Measurements from ENCODE around the gene SRGN.

SRGN gene

DNA sequence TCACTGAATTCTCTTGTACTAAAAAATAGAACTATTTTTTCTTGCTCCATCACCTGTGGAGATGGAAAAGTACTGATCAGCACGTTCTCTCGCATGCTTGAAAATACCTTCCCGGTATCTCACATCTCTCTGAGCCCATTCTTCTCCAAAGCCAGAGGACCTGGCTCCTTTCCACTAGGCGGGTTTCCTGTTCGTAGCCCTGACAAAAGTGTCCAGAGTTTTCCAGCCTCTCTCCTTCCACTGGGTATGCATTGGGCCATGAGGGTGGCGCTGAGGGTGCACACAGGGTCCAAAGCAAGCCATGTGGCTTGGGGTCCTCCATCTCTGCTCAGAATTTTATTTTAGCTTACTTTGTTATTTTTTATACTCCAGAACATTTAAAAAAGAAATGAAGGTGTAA is 16.3 kb upstream of the SRGN start:
- ATAC-seq: no peak
- no peak overlapping the region for H3K27ac Mint-ChIP-seq
- H3K27me3 Mint-ChIP-seq: no peaks in the 10 kb centered on the region
- no peaks in the 10 kb centered on the region for H3K9me3 Mint-ChIP-seq
- no peak for DNase-seq
- peaks cover 18% of the 10 kb centered on the region for H3K4me1 Mint-ChIP-seq
- no peak overlapping the region for H3K4me3 Mint-ChIP-seq

DNA sequence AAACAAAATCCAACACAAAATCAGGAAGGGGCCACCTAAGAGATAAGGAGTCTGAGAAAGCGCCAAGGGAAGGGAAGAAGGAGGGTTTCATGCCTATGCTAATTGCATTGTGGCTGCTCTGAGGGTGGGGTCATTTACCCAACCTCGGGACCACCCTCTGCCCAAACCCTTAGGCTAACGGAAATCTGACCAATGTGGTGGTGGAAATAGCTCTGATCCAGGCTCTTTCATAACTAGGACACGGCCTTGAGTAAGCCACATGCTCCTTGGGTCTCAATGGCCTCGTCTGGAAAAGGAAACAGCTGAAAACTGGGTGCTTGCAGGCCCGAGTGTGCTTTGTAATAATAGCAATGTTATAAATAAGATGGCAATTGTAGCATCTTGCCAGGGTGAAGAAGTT is 14.9 kb upstream of the SRGN start:
- Mint-ChIP-seq H3K27ac (no peak overlapping the region), H3K4me3 (no peak overlapping the region), H3K4me1 (peaks cover 18% of the 10 kb centered on the region), H3K27me3 (no peaks in the 10 kb centered on the region), H3K9me3 (no peaks in the 10 kb centered on the region)
- ATAC-seq (no peak), DNase-seq (no peak)

DNA sequence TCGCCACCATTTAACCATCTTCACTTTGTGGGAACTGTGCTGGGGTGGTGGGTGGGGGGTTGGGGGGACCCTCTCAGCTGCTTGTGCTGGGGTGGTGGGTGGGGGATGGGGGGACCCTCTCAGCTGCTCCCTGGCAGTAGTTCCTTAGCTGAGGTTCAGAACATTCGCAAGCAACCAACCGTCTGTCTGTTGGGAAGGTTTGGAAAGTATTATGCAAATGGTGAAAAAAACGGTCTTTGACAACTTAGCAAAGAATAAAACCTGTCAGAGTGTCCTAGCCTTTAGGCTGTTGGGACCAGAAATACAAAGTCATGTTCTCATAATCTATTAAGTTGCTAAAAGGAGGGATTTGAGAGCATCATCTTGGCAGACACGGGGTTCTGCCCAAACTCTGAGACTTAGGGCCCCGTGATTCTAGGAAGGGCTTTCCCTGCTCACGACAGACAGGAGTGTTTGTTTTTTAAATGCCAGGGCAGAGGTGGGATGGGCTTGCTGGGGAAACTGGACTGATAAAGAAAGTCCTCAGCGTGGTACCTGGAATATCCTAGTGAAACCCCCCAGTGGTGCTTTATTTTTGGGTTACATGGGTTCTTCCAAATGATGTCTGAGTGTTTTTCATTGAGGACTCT is 14.1 kb upstream of the SRGN start:
- H3K4me3 Mint-ChIP-seq: no peak overlapping the region
- no peak for DNase-seq
- H3K27ac Mint-ChIP-seq: no peak overlapping the region
- ATAC-seq: no peak
- H3K4me1 Mint-ChIP-seq: peaks cover 18% of the 10 kb centered on the region
- H3K27me3 Mint-ChIP-seq: no peaks in the 10 kb centered on the region
- H3K9me3 Mint-ChIP-seq: no peaks in the 10 kb centered on the region

DNA sequence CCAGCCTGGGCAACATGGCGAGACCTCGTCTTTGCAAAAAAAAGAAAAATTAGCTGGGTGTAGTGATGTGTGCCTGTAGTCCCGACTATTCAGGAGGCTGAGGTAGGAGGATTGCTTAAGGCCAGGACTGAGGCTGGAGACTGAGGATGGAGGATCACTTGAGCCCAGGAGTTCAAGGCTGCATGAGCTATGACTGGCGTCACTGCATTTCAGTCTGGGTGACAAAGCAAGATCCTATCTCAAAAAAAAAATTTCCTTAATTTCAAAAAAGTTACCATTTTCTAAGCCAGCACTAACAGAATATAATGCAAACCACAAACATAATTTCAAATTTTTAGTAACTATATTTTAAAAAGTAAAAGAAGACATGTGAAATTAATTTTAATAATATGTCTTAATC is 13.4 kb upstream of the SRGN start:
- no peaks in the 10 kb centered on the region for H3K9me3 Mint-ChIP-seq
- H3K27ac Mint-ChIP-seq: no peak overlapping the region

DNA sequence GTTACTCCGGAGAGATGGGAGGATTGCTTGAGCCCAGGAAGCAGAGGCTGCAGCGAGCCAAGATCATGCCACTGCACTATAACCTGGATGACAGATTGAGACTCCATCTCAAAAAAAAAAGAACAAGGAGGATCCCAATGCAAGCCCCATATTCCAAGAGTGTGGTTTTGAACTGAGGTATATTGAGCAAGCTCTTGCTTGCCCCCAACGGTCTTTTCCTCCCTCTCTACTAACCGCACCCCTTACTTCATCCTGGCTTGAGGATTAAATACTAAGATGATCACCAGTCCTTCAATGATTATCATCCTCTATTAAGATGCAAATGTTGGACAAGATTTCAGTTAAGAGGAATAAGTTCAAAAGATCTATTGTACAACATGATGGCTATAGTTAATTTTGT is 12.5 kb upstream of the SRGN start:
- H3K27ac Mint-ChIP-seq: no peak overlapping the region
- no peak for DNase-seq
- H3K4me1 Mint-ChIP-seq: peaks cover 18% of the 10 kb centered on the region
- no peak overlapping the region for H3K4me3 Mint-ChIP-seq
- H3K27me3 Mint-ChIP-seq: no peaks in the 10 kb centered on the region
- ATAC-seq: no peak
- no peaks in the 10 kb centered on the region for H3K9me3 Mint-ChIP-seq

More for the DNA sequence above, 13.4 kb upstream of the SRGN start:
- no peak for DNase-seq
- Mint-ChIP-seq H3K4me3 (no peak overlapping the region), H3K27me3 (no peaks in the 10 kb centered on the region), H3K4me1 (peaks cover 18% of the 10 kb centered on the region)
- no peak for ATAC-seq

DNA sequence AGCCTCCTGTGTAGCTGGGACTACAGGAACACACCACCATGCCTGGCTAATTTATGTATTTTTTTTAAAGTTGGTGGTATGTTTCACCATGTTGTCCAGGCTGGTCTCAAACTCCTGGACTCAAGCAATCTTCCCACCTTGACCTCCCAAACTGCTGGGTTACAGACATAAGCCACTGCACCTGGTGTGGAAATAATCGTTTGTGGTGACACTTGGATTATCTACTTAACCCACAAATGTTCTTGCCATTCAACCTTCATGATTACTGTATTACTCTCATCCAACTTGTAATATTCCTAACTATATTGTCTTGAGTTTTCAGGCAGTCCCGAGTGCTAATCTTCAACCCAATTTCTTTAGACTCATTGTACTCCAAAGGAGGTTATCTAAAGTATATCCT is 9.6 kb upstream of the SRGN start:
- peaks cover 10% of the 10 kb centered on the region for H3K4me1 Mint-ChIP-seq
- H3K9me3 Mint-ChIP-seq: no peaks in the 10 kb centered on the region
- peak overlapping the region in 1 of 2 donors; percentile 19 for H3K27ac Mint-ChIP-seq
- no peaks in the 10 kb centered on the region for H3K27me3 Mint-ChIP-seq
- ATAC-seq: no peak
- no peak overlapping the region for H3K4me3 Mint-ChIP-seq
- no peak for DNase-seq

DNA sequence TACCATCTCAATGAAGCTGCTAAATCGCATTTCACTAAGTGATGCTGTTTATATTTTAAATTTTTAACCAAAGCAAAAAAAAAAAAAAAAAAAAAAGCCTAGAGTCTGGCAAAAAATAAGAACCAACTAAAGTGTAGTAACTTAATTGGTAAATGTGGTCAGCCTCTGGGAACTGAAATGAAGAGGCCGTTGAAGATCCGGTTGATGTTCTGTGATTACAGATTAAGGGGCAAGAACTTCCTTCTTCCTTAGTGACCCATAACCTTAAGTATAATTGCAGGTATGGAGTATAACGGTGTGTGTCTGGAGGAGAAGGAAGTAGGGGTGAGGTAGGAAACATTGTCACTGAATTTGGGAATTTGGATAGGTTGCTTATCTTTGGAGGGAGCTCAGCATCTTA is 7.7 kb upstream of the SRGN start:
- no peak overlapping the region for H3K4me3 Mint-ChIP-seq
- H3K27ac Mint-ChIP-seq: no peak overlapping the region
- peaks cover 5% of the 10 kb centered on the region for H3K4me1 Mint-ChIP-seq
- ATAC-seq (no peak), DNase-seq (no peak)
- H3K9me3 Mint-ChIP-seq: no peaks in the 10 kb centered on the region
- no peaks in the 10 kb centered on the region for H3K27me3 Mint-ChIP-seq

DNA sequence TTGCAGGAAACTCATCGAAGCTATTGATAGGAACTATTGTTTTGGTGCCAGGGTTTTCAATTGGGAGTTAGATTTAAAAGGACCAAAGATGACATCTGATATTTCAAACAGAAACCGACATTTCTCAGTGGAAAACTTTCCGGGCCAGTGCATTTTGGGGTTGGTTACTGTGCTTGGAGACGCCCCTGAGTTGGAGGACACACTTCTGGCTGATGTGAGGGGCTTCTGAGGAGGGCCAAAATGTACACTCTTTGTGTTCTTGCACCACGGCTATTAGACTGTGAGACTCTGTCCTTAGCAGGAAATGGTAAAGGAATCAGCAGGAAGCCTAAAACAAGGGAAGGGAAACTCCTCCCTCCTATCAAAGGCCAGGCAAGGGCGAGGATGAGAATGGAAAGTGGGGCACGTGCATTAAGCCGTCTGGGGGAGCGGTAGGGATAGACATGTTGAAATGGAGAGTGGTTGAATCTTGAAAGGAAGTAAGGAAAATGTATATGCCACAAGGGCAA is 1.8 kb upstream of the SRGN start:
- ATAC-seq (no peak), DNase-seq (no peak)
- Mint-ChIP-seq H3K27me3 (no peaks in the 10 kb centered on the region), H3K4me3 (peak overlapping the region; percentile 75 to 83), H3K9me3 (no peaks in the 10 kb centered on the region), H3K27ac (peak overlapping the region; percentile 90 to 92), H3K4me1 (peaks cover 38% of the 10 kb centered on the region)

DNA sequence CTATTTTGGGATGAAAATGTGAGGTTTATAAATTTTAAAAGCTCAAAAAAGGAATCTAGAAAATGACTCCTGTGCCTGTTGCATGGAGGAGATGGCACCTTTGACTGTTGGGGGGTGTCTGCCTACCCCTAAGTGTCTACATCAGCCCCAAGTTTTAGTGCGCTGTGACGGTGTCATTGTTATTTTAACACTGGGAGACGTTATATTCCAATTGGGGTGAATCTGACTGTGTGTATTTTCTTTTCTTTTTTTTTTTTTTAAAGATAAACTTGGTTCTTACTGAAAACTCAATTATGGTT is 517 bp downstream of the SRGN start:
- peak; percentile 32 to 39 for DNase-seq
- H3K27me3 Mint-ChIP-seq: no peaks in the 10 kb centered on the region
- no peak for ATAC-seq
- peak overlapping the region; percentile 96 to 97 for H3K27ac Mint-ChIP-seq
- no peaks in the 10 kb centered on the region for H3K9me3 Mint-ChIP-seq
- H3K4me3 Mint-ChIP-seq: peak overlapping the region; percentile 74 to 83
- H3K4me1 Mint-ChIP-seq: peaks cover 51% of the 10 kb centered on the region

DNA sequence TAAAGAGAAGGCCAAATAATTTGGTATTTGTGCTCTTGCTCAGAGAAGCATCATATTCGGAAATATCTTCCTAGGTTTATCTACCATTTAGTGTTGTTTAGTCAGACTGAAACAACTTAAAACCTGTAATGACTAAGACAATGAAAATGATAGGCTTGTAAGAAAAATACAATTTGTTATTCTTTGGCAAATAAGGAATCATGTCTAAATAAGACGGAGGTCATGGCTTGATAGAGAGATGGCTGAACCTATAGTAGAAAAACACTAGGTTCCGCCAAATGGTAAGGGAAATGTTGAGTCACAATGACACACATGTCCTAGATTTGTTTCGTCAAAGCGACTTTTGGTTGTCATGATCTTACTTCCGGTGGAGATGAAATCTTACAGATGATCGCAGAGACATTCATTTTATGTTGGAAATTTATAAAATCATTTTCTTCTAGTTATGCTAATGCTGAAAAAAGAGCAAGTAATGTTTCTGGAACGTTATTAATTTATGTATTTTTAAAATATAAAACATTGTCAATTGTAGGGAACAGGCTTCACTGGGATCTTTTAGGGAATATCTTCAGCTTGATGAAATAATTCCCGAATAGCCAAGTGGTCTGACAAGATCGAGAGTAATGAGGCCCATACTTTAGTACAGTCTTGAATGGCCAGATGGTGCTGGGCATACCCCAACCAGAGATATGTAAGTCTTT is 1.0 kb downstream of the SRGN start:
- peak overlapping the region; percentile 96 to 97 for H3K27ac Mint-ChIP-seq
- H3K4me1 Mint-ChIP-seq: peaks cover 55% of the 10 kb centered on the region
- no peaks in the 10 kb centered on the region for H3K27me3 Mint-ChIP-seq
- peak; percentile 48 to 58 for DNase-seq
- peak; percentile 22 for ATAC-seq
- H3K4me3 Mint-ChIP-seq: peak overlapping the region; percentile 79 to 83
- H3K9me3 Mint-ChIP-seq: no peaks in the 10 kb centered on the region

DNA sequence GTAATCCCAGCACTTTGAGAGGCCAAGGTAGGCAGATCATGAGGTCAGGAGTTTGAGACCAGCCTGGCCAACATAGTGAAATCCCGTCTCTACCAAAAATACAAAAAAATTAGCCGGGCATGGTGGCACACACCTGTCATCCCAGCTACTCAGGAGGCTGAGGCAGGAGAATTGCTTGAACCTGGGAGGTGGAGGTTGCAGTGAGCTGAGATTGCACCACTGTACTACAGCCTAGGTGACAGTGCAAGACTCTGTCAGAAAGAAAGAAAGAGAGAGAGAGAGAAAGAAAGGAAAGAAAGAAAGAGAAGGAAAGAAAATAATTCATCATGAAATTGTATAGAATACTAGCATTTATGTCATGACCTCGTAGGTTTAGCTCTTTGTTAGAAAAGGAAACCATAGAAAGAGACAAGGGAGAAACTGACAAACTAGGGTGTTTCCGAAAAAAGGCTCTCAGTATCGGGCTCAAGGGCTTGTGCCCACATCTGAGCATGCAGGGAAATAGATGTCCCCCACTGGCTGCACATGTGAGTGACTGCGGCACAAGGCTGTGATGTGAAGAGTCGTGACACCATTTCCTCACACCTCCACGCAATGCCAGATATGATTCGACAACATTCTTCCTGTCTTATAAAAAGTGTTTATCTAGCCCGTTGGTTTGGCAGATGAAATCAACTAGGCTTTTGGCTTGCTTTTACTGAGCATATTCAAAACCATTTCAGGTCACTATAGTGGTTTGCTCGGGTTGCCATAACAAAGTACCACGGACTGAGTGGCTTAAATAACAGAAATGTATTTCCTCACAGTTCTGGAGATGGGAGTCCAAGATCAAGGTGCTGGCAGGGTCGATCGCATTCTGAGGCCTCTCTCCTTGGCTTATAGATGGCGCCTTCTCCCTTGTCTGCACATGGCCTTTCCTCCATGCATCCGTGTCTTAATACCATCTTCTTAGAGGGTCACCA is 2.0 kb downstream of the SRGN start:
- peak overlapping the region; percentile 95 to 96 for H3K27ac Mint-ChIP-seq
- no peaks in the 10 kb centered on the region for H3K27me3 Mint-ChIP-seq
- DNase-seq: peak; percentile 82 to 93
- peaks cover 53% of the 10 kb centered on the region for H3K4me1 Mint-ChIP-seq
- peak; percentile 91 for ATAC-seq
- no peaks in the 10 kb centered on the region for H3K9me3 Mint-ChIP-seq
- peak overlapping the region; percentile 79 to 83 for H3K4me3 Mint-ChIP-seq

DNA sequence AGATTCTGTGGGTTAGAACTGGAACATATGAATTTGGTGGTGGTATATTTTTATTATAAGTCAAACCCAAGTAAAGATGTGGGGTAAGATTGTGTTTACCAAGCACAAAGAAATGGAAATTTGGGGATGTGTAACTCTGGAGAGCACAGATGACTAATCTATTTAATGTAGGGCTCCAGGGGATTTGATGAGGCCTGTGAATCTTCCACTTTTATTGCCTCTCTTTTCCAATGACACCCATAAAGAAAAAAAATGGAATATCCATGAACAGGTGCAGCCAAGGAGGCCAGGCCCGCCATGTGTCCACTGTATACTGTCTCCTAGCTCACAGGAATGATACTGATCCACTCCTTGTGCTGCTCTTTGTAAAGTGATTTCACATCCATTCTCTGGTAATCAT is 2.8 kb downstream of the SRGN start:
- no peaks in the 10 kb centered on the region for H3K27me3 Mint-ChIP-seq
- H3K4me1 Mint-ChIP-seq: peaks cover 53% of the 10 kb centered on the region
- H3K9me3 Mint-ChIP-seq: no peaks in the 10 kb centered on the region
- H3K4me3 Mint-ChIP-seq: peak overlapping the region; percentile 79 to 83
- DNase-seq (no peak), ATAC-seq (no peak)
- H3K27ac Mint-ChIP-seq: peak overlapping the region; percentile 95 to 96

DNA sequence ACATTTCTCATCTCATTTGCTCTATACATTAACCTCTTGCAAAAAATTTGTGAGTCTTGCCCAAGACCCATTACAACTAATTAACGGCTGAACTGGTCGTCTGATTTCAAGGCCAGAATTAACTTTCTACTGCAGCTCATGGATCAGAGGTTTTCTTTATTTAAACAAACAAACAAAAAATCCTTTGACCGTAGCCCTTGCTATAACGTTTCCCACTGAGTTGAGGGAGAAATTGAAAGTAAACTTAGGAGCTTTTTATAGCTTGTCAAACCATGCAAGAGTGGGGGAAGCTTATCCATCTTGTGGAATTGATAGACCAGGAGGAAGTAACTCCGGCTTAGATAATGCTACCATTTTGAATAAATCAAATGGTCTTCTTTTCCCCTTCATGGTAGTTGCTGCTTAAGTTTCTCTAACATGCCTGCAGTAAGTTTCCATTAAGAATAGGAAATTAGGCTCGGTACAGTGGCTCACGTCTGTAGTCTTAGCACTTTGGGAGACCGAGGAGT is 3.3 kb downstream of the SRGN start:
- H3K27ac Mint-ChIP-seq: peak overlapping the region; percentile 95 to 96
- ATAC-seq: no peak
- peaks cover 52% of the 10 kb centered on the region for H3K4me1 Mint-ChIP-seq
- H3K27me3 Mint-ChIP-seq: no peaks in the 10 kb centered on the region
- DNase-seq: no peak
- H3K4me3 Mint-ChIP-seq: peak overlapping the region; percentile 79 to 83
- H3K9me3 Mint-ChIP-seq: no peaks in the 10 kb centered on the region

DNA sequence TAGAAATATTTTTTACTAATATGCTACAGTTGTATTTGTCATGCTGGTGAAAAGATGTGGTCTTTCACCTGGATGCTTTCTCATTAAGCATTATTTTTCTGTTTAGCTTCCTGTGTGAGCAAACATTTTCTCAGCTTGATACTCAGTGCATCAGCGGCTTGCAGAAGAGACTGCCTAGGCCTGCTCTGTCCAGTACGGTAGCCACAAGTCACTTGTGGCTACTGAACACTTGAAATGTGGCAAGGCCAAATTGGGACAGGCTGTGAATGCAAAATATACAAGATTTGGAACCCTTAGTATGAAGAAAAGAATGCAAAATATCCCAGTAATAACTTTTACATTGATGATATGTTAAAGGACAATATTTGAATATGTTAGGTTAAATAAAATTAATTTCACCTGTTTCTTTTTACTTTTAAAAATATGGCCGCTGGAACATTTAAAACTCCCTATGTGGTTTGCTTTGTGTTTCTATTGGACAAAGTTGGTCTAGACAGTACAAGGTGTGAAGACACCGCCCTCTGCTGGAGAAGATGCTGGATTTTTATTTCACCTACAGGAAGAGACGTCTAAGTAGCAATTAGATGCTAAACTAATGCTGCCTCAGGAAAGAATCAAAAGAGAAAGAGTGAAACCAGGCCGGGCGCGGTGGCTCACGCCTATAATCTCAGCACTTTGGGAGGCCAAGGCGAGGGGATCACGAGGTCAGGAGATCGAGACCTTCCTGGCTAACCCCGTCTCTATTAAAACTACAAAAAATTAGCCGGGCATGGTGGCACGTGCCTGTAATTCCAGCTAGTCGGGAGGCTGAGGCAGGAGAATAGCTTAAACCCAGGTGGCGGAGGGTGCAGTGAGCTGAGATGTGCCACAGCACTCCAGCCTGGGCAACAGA is 5.3 kb downstream of the SRGN start:
- DNase-seq (peak; percentile 76 to 79), ATAC-seq (peak; percentile 40)
- H3K9me3 Mint-ChIP-seq: no peaks in the 10 kb centered on the region
- peak overlapping the region; percentile 59 to 81 for H3K27ac Mint-ChIP-seq
- H3K27me3 Mint-ChIP-seq: no peaks in the 10 kb centered on the region
- H3K4me3 Mint-ChIP-seq: peak overlapping the region; percentile 30 to 77
- peaks cover 42% of the 10 kb centered on the region for H3K4me1 Mint-ChIP-seq

DNA sequence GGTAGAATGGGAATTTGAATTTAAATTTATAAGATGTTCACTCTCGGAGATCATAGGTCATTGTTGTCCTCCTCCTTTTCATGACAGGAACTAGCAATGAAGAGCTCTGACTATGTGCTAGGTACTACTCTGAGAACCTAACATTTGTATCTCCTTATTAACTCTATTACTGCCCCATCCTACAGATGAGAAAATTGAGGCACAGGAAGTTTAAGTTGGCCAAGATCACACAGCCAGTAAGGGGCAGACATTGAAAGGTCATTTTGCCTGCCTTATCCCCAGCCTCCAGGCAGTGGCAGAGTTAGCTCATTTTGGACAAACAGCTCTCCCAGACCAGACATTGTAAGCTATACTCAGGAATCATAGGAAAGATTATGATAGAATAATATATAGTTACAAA is 6.0 kb downstream of the SRGN start:
- no peak for DNase-seq
- no peak for ATAC-seq
- H3K9me3 Mint-ChIP-seq: no peaks in the 10 kb centered on the region
- no peaks in the 10 kb centered on the region for H3K27me3 Mint-ChIP-seq
- no peak overlapping the region for H3K4me3 Mint-ChIP-seq
- no peak overlapping the region for H3K27ac Mint-ChIP-seq
- peaks cover 46% of the 10 kb centered on the region for H3K4me1 Mint-ChIP-seq
